Left hindlimb (tissue), 1 donor: ENCODE data around the gene TMEM184A.
"Not testable (repeated sequence)": the region's sequence is repeated elsewhere in the genome, so short reads cannot be mapped to it uniquely, and the experiment has no call there.

ENCODE experiments used
- DNase-seq: peaks from one replicate; pipeline ENCODE4 v3.0.0-alpha.2; 2018

Gene TMEM184A

DNA sequence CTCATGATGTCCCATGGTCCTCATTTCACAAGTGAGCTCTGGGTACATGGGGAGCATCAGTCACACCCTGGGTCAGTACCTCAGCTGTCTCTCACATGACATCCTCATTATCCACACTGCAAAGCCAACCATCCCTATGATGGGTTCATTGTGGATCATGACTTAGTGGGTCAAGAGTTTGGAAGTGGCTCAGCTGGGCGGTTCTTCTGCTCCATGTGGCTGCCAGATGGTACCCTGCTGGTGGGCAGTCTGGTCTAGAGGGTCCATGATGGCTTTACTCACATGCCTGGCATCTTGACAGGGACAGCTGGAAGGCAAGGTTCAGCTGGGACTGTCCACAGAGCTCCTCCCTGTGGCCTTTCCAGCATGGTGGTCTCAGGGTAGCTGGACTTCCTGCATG, 33.0 kb upstream of the TMEM184A start:
- no peak for DNase-seq

DNA sequence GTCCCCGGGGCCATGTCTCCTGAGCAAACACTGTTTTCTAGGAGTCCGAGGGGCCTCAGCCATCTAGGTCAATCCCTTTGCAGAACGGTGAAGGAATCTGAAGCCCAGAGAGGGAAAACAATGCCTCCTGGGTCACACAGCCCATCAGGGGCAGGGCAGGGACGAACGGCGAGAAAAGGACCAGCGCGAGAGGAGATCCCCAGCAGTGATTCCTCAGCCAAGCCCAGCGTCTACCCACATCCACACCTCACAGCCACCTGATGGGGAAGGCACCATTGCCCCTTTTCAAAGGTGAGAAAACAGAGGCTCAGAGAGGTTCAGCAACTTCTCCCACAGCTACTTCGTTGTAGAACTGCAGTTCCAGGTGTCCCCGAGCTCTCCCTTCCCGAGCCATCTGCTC, 31.7 kb upstream of the TMEM184A start:
- DNase-seq: no peak

DNA sequence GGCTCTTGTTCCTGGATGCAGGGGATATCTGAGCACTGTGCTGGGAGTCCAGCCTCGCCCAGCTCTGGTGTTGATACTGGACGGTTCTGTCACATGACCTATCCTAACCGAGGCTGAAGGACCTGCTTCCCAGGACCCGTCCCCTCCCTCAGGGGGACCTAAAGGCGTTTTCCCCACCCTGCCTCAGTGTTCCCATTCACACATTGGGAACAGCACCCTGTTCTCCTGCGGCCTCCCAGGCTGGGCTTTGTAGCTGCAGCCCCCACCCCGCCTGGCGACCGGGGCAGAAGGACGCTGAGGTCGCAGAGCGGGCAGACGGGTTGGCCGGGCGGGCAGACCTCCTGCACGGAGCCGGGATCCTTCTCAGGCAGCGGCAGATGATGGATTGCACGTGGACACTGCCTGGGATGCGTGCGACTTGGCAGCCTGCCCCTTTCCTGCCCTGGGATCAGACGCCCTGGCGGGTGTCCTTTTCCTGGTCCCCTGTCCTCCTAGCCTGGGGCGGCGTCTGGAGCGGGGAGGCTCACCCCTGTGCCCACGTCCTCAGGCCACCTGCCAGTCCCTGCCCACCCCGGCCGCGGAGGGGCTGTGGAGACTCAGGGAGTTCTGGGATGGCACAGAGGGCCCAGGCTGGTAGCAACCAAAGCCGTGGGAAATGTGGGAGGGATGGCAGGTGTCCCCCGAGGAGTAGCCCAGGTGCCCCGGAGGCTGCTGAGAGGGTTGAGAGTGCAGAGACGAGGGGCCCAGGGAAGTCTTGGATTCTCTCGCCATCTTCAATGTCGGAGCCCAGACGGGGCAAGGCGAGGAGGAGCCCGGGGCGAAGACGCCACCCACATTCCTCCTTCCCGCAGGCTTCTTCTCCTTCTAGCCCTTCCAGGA, 31.1 kb upstream of the TMEM184A start:
- DNase-seq: no peak

DNA sequence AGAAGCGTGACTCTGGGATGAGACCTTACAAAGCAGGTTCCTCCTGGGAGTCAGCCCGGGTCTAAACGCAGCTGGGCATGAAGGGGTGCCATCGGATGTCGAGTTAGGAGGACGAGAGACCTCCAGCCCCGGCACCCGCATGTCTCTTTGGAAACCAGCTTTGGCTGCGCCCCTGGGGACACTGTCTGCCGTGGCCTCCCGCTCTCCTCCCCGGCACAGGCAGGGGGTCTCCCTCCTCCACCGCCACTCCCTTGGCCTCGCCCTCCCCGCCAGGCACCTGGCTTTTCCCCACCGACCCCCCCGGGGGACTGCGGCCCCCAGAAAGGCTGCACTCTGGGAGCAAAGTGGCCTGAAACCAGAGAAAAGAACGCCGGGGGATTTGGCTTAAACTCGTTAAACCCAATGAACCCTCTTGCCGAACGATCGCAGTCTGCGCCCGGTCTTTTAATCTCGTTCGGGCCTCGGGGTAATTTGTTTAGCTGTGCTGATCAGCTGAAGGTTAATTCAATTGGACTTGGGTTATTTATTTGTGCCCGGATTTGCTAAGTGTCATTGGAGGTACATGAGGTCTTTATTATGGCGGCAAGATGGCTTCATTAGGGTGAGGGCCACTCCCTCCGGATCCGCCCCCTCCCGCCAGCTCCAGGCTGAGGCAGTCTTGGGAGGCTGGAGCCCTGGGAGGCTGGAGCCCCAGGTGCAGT, 30.3 kb upstream of the TMEM184A start:
- no peak for DNase-seq

DNA sequence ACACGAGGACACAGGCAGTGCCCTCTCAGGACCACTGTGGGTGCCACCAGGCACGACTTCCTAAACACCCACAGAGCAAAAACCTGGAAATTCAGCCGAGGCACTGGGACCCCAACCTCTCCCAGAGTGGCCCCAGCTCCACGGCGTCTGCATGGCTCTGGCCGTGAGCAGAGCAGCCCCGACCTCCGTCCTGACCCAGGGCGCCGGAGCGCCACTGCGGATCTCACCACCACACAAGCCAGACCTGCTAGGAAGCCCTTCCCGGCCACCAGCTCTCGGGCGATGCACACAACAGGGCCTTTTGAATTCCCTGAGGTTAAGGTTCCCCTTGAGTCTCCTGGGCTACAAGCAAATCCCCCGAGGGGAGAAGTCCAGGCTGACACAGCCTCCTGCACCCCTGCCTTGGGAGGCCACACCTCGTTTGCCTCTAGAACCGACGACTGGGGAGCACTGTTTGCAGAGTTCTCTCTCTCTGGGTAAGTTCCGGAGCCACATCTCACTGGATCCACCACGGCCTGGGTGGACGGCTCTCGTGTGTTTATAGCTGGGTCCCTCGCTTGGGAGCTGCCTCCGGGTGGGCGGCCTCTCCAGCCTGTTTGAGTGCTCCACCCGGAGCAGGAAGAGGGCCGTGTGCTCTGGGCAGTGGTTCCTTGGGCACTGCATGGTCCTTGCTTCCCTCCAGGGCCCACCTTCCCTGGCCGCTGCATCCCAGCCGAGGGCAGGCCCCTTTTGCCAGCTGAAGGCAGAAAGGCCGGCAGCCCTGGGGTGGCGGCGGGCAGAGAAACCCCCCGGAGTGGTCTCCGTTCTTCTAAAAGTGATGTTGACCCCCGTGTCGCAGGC, 29.4 kb upstream of the TMEM184A start:
- no peak for DNase-seq

DNA sequence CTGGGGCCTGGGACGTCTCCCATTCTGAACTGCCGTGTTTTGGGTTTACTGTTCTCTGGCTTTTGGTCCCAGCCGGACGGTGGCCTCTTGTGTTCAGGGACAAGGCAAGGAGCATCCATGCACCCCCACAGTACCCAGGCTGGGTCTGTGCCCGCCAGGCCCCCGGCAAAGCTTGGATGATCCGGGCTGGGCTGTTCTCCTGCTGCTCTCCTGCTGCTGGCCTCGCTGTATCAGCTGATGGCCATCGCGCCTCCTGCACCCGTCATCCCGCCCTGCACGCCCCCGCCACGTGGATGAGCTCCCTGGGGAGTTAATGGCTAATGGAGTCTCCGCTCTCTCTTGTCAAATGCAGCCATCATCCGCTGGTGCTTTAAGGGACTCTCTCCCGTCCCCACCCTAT, 28.7 kb upstream of the TMEM184A start:
- no peak for DNase-seq

DNA sequence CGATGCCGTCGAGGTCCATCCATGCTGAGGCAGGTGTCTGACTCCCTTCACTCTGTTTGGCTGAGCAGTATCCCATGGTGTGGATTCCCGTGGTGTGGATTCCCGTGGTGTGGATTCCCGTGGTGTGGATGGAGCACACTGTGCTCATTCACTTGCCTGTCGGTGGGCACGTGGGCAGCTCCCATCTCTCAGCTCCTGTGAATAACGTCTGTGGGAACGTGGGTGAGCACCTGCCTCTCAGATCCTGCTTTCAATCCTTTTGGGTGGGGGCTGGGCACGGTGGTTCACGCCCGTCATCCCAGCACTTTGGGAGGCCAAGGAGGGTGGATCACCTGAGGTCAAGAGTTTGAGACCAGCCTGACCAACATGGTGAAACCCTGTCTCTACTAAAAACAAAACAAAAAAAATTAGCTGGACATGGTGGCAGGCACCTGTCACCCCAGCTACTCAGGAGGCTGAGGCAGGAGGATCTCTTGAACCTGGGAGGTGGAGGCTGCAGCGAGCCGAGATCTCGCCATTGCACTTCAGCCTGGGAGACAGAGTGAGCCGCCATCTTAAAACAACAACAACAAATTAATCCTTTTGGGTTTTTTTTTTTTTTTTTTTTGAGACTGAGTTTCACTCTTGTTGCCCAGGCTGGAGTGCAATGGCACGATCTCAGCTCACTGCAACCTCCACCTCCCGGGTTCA, 27.4 kb upstream of the TMEM184A start:
- DNase-seq: not testable (repeated sequence)

DNA sequence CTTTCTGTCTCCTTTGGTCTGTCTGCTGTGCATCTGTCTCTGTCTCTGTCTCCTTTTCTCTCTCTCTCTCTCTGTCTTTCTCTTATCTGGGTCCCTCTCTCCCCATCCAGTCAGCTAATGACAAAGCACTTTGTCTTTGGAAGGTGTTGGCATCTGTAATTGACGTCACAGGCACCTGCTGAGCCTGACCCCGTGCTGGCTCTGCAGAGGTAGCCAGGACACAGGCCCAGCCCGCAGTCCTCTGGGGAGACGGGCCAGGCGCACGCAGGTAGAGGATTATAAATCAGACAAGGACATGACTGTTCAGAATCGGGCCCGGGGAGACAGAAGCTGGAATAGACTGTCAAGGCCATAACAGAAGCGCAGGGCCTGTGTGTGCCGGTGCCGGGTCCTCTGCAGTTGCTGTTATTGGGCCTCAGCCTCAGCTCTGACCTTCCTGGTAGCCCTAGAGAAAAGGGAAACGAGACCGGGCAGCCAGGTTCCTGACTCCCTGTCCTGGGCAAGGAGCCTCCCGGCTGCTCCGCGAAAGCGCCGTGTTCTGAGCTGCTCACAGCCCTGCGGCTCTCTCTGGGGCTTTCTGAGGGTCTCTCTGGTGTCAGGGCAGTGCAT, 24.5 kb upstream of the TMEM184A start:
- DNase-seq: no peak

DNA sequence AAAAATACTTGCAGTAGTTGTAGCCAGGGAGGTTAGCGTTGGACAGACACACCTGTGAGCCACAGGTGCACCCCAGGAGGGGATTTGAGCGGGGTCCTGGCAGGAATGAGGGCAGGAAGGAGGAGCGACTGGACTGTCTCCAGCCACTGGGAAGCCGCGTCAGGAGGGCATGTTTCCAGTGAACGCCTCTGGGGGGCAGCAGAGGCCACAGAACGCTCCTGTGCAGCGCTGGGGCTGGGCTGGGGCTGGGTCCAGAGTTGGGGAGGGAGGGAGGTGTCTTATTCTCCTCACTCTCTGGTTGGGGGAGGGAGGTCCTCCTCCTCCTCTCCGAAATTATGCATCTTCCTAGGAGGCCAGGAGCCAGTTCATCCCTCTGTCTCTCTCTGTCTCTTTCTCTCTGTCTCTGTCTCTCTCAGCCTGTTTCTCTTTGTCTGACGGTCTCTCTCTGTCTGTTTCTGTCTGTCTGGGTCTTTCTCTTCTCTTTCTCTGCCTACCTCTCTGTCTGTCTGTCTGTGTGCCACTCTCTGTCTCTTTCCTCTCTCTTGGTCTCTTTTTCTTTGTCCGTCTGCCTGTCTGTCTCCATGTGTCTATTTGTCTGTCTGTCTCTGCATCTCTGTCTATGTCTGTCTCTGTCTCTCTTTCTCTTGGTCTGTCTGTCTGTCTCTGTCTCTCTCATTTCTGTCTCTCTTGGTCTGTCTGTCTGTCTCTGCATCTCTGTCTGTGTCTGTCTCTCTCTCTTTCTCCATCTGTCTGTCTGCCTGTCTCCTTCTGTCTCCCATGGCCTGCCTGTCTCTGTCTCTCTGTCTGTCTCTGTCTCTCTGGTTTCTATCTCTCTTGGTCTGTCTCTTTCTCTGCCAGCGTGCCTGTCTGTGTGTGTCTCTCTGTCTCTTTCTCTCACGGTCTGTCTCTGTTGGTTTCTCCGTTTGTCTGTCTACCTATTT, 23.7 kb upstream of the TMEM184A start:
- DNase-seq: peak; percentile 81

DNA sequence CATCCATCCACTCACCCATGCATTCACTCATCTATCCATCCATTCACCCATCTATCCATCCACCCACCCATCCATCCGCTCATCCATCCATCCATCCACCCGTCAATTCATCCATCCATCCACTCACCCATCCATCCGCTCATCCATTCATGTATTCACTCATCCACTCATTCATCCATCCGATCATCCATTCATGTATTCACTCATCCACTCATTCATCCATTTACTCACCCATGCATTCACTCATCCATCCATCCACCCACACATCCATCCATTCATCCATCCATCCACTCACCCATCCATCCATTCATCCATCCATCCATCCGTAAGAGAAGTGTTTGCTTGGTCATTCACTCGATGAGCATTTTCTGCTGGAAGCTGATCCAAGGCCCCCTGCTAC, 22.5 kb upstream of the TMEM184A start:
- no peak for DNase-seq

DNA sequence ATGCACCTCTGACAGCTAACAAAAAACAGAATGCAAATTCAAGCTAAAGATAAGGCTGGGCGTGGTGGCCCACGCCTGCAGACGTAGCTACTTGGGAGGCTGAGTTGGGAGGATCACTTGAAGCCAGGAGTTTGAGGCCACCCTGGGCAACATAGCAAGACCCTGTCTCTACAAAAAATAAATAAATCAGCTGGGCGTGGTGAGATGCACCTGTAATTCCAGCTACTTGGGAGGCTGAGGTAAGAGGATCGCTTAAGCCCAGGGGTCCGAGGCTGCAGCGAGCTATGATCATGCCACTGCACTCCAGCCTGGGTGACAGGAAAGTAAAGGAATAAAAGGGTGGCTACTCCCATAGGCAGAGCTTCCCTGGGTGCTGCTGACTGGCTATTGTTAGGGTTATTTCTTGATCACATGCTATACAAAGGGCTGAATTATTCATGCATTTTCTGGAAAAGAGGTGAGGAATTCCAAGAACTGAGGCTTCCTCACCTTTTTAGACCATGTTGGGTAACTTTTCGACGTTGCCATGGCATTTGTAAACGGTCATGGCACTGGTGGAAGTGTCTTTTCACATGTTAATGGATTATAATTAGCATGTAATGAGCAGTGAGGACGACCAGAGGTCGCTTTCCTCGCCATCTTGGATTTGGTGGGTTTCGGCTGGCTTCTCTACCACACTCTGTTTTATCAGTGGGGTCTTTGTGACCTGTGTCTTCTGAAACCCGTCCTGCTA, 20.7 kb upstream of the TMEM184A start:
- no peak for DNase-seq

DNA sequence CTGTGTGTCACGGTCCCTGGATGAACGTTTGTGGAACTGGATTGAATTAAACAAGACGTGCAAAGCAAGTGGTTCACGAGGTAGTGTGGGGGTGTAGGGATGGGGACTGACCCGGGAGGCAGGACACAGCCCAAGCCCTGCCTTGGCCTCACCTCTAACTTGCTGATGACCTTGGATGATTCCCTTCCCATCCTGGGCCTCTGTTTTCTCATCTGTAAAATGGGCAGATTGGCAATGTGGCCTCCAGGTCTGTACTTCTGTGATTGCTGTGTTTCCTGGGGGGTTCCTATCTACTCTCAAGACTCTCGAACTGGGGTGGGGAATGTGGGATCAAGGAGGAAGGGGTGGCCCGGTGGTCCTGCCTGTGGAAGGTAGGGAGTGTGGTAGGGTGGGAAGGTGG, 19.8 kb upstream of the TMEM184A start:
- DNase-seq: no peak

DNA sequence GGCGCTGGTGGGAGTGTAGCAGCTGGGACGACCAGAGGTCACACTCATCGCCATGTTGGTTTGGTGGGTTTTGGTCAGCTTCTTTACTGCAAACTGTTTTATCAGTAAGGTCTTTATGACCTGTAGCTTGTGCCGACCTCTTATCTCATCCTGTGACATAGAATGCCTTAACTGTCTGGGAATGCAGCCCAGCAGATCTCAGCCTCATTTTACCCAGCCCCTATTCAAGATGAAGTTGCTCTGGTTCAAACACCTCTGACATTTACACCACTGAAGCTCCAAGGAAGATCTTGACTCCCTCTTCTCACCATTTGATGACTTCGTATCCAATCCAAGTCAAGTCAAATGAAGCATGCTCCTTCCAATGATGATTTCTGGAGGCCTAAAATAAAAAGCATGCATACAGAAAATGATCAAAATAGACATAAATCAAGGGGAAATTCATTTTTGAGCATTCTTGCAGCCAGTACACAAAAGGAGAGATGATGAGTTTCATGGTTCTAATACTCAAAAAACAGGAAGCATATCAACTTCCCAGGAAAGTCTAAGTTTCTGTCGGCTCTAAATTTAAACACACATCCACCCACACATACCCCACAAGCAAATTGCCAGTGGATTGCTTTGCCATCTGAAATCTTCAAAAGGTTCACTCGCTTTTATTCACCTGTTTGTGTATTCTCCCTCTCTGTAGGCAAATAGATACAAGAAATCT, 16.3 kb upstream of the TMEM184A start:
- DNase-seq: no peak

DNA sequence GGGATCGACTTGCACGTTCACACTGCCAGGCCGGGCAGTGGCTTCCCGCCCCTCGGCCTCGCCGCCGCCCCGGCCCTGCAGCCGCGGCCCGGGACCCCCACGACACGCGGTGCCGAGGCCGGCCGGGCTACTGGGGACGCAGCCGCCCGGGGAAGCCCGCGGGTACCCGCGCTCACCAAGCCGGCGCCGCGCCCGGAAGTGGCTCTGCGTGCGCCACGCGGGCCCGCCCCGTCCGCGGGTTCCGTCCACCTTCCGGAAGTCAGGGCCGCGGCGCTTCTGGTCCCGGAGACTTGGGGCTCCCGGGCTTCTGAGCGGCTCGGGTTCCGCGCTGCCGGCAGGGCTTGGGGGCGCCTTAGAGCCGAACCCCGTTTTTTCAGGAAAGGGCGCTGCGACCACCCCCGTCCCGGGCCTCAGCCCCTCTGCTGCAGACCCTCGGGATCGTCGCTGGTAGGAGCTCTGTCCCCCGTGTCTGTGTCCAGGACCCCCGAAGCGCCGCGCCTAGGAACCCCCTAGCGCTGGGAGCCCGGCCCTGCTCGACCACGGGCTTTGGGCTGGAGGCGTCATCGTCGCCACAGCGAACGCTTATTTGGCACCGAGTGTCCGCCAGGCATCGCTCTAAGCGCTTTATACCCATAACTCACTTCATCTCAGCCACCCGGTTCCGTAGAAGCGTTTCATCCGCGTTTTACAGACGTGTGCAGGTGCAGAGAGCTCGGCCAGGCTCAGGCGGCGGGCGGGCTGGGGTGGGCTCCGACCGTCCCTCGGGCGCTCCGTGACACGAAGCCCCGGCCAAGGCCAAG, 14.0 kb upstream of the TMEM184A start, which contains the start of gene PSMG3:
Gene PSMG3, minus strand, starts transcription at position 200 of the 800 bp plus-strand sequence. CDS start 693 bp downstream, outside the sequence.
- DNase-seq: peak; percentile 89

DNA sequence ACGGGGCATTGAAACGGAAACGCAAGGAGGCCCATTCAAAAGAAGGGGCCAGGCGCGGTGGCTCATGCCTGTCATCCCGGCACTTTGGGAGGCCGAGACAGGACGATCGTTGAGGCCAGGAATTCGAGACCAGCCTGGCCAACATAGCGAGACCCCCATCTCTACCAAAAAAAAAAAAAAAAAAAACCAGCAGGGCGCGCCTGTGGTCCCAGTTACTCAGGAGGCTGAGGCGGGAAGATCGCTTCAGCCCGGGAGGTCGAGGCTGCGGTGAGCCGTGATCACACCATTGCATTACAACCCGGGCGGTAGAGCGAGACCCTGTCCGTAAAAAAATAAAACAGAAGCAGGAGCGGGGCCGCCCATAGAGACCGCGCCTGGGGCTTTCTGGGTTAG, 13.4 kb upstream of the TMEM184A start:
- DNase-seq: no peak

DNA sequence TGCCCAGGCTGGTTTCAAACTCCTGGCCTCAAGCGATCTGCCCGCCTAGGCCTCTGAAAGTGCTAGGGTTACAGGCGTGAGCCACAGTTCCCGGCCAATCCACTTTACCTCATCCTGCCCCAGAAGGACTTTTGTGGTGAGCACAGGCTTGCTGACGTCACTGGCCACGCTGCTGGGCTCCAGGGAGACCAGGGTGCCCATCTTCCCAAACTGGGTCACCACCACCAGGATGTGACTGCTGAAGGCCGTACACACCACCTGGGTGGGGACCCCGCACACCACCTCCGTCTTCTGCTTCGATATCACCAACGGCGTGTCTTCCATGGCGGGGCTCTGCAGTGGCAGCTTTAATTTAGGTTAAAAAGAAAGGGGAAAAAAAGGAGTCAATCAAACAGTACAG, 13.0 kb upstream of the TMEM184A start:
- DNase-seq: no peak

DNA sequence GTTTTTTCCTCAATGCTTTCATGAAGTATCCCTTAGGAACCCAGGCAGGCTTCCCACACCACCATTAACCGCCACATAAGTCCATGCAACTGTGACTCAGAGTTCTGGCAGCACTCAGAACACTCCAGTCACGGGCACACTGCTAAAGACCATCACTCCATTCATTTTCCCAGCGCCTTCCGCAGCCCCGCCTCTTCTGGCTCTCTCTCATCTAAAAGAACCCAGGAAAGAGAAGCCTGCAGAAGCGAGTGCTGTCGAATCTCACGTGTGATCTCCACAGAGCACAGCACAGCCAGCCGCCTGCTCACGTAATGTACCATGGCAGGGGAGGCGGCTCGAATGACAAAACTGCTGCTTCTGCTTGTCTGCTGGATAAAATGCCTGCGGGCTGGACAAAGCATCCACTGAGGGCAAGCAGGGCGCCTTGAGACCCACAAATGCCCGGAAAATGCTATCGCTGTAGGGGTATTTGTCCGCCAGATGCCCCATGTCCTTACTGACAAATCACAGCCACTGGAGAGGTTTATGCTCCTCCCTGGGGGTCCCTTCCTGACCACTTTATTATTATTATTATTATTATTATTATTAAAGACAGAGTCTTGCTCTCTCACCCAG, 12.0 kb upstream of the TMEM184A start:
- no peak for DNase-seq

DNA sequence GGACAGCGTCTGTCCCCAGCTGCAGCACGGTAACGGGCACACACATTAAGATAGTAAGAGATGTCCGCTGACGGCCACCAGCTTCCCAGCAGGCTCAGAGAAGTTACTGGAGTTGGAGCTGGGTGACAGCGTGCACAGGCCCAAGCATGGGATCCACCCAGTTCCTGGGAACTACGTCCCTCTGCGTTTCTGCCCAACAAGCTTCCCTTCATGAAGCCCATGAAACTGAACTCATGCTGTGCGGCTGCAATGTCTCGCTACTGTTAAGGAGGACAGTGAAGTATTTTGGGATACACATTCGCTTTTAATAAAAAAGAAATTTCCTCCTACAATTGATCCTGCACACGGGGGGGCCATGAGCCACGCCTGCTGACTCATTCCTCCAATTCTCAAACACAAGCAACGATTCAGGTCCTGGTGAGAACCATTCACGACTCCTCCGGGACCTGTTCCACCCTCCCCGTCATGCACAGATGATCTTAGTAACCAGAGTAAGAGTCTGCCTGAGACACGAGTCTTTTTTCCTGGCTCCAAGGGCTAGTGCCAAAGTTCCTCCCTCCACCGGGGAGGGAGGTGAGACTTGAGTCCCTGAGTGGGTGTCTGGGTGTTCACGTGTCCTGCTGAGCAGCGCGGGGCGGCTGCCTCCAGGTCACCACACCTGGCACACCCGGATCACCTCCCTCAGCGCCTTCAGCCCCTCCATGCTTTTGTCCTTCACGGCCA, 11.2 kb upstream of the TMEM184A start:
- DNase-seq: peak; percentile 70
